Measurements from ENCODE around the gene SRRD.

SRRD gene

GRCh38 chr22:26483439-26484359 is at the start of gene SRRD, which contains the start of gene HPS4:
Gene SRRD, plus strand, starts transcription at chr22:26483877. Its CDS starts 14 bp downstream, at chr22:26483891.
Gene HPS4, minus strand, starts transcription at chr22:26483783. Its CDS starts 2,021 bp downstream, at chr22:26481762.
- DNase-seq, result peak; percentile 81 to 87

- no peak for DNase-seq
Measured at GRCh38 chr22:26435327-26436093, 48.2 kb upstream of the SRRD start.

GRCh38 chr22:26436903-26437515 is 46.7 kb upstream of the SRRD start:
- no peak for DNase-seq

- DNase-seq, result peak; percentile 44 to 70
Measured at GRCh38 chr22:26437694-26438392, 45.8 kb upstream of the SRRD start.

GRCh38 chr22:26438776-26439175 is 44.9 kb upstream of the SRRD start:
- peak in 1 of 2 experiments; percentile 21 for DNase-seq

GRCh38 chr22:26439559-26439958 is 44.1 kb upstream of the SRRD start:
- no peak for DNase-seq

GRCh38 chr22:26442086-26442756 is 41.5 kb upstream of the SRRD start:
- no peak for DNase-seq

- no peak for DNase-seq
Measured at GRCh38 chr22:26443901-26444690, 39.6 kb upstream of the SRRD start.

GRCh38 chr22:26444777-26445176 is 38.9 kb upstream of the SRRD start:
- DNase-seq, result no peak

- no peak for DNase-seq
Measured at GRCh38 chr22:26445577-26446275, 38.0 kb upstream of the SRRD start.

GRCh38 chr22:26446808-26447515 is 36.7 kb upstream of the SRRD start:
- DNase-seq, result peak in 1 of 2 experiments; percentile 63

- peak; percentile 90 to 94 for DNase-seq
Measured at GRCh38 chr22:26447584-26448329, 35.9 kb upstream of the SRRD start.

GRCh38 chr22:26448334-26448733 is 35.3 kb upstream of the SRRD start:
- no peak for DNase-seq

- DNase-seq, result no peak
Measured at GRCh38 chr22:26448941-26449340, 34.7 kb upstream of the SRRD start.

GRCh38 chr22:26450453-26451185 is 33.1 kb upstream of the SRRD start:
- peak; percentile 86 to 94 for DNase-seq

- DNase-seq, result no peak
Measured at GRCh38 chr22:26452236-26453016, 31.3 kb upstream of the SRRD start.

GRCh38 chr22:26453216-26453615 is 30.5 kb upstream of the SRRD start:
- DNase-seq, result no peak

Data from NCI-H524 (cell line).